ENCODE measurements around the gene NR2E3. TPM values are rescaled to one million over a fixed set of nuclear protein-coding genes. Genes with fewer than 3 reads are reported as not detected.
A peak's percentile ranks its signal among the peaks of the same experiment; 100 is the strongest.

The NR2E3 gene
- total RNA-seq, 1 experiment from 2014 or later: 0.31 TPM

GRCh38 chr15:71788646-71789579 is 21.4 kb upstream of the NR2E3 start:
- no peak overlapping the region for H2BK12ac ChIP-seq (ENCODE audit: insufficient read length, low read depth, low read length)
- no peak overlapping the region for H3K9ac ChIP-seq (ENCODE audit: extremely low read depth, insufficient read length, low read length)
- no CpG with 5 or more reads among the region's 15 CpGs for WGBS (ENCODE audit: extremely low coverage, insufficient read length, low lambda C conversion rate)
- Mint-ChIP-seq H3K27me3 (ENCODE audit: low read depth) (peaks cover 3% of the 10 kb centered on the region), H3K9me3 (no peaks in the 10 kb centered on the region), H3K27ac (no peak overlapping the region), H3K4me3 (no peak overlapping the region), H3K36me3 (ENCODE audit: insufficient read depth in 1 of 3, low read depth in 3 of 3) (no peaks in the 10 kb centered on the region; a peak in 1 of 7 replicates), H3K4me1 (no peaks in the 10 kb centered on the region)
- no peak overlapping the region for H3K56ac ChIP-seq (ENCODE audit: insufficient read length, low read depth, low read length)
- no peak overlapping the region for H3K18ac ChIP-seq (ENCODE audit: insufficient read length, low read depth, low read length)
- H3T11ph ChIP-seq (ENCODE audit: low read length): no peak overlapping the region
- H4K8ac ChIP-seq (replicated peaks; ENCODE audit: insufficient read length, low read depth, low read length): peak overlapping the region; percentile 10
- no peaks in the 10 kb centered on the region for H3K4me1 ChIP-seq (ENCODE audit: insufficient read depth, low read length)
- no peak overlapping the region for H3K4ac ChIP-seq (ENCODE audit: low read depth, low read length)
- no peak overlapping the region for H2BK120ac ChIP-seq (ENCODE audit: low read depth, low read length, poor library complexity, severe bottlenecking)
- no peak overlapping the region for H2BK15ac ChIP-seq (ENCODE audit: low read depth, low read length)
- no peaks in the 10 kb centered on the region for H3K23me2 ChIP-seq (ENCODE audit: insufficient read length, low read depth, low read length, poor library complexity, severe bottlenecking)
- no peak overlapping the region for H2BK5ac ChIP-seq (ENCODE audit: insufficient read length, low read length)
- H3K4me2 ChIP-seq (ENCODE audit: insufficient read depth, insufficient read length, low read length): no peak overlapping the region
- no peak overlapping the region for H4K5ac ChIP-seq (ENCODE audit: insufficient read length, low read depth, low read length)
- H4K20me1 ChIP-seq (ENCODE audit: control insufficient read depth, insufficient read depth, insufficient read length): no peaks in the 10 kb centered on the region
- H2AFZ ChIP-seq (ENCODE audit: low read length): no peak overlapping the region
- no peak overlapping the region for H3K27ac ChIP-seq (ENCODE audit: insufficient read length, low read depth, low read length)
- no peak overlapping the region for H3K14ac ChIP-seq (ENCODE audit: insufficient read depth, low read length)
- no peak for DNase-seq
- no peak overlapping the region for H4K91ac ChIP-seq (ENCODE audit: insufficient read length, low read depth, low read length)
- H3K79me2 ChIP-seq (ENCODE audit: insufficient read depth, low read length): no peaks in the 10 kb centered on the region; the same call in 1 of the 2 replicates
- no peaks in the 10 kb centered on the region for H3K9me3 ChIP-seq (ENCODE audit: control insufficient read depth, low read depth, low read length)
- no peaks in the 10 kb centered on the region for H3K79me1 ChIP-seq (ENCODE audit: insufficient read depth, low read depth, low read length, poor library complexity, severe bottlenecking)
- no peak overlapping the region for H3K23ac ChIP-seq (ENCODE audit: insufficient read length, low read depth, low read length)
- no peaks in the 10 kb centered on the region for H3K27me3 ChIP-seq (ENCODE audit: insufficient read depth, low read length)
- H2BK20ac ChIP-seq (ENCODE audit: low read depth, low read length, poor library complexity, severe bottlenecking): no peak overlapping the region
- no peak for TF ChIP-seq CTCF (conservative IDR thresholded peaks at IDR 0.05)
- no peak overlapping the region for H2AK5ac ChIP-seq (ENCODE audit: insufficient read length, low read length)
